HG03175 (cell line): Measurements from ENCODE around the gene CFAP20DC.
"Not testable (repeated sequence)": the region's sequence is repeated elsewhere in the genome, so short reads cannot be mapped to it uniquely, and the experiment has no call there.

ENCODE experiments used
- ATAC-seq: cut with Tn5 transposase; IDR thresholded peaks from one replicate; pipeline ENCODE4 v1.9.1; 2021; ENCODE audit warnings: mild to moderate bottlenecking, moderate library complexity; ENCODE audit not compliant: unreplicated experiment

The CFAP20DC gene

DNA sequence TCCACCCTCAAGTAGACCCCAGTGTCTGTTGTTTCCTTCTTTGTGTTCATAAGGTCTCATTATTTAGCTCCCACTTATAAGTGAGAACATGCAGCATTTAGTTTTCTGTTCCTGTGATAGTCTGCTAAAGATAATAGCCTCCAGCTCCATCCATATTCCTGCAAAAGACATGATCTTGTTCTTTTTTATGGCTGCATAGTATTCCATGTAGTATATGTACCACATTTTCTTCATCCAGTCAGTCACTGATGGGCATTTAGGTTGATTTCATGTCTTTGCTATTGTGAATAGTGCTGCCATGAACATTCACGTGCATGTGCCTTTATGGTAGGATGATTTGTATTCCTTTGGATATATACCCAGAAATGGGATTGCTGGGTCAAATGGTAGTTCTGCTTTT, 82.0 kb downstream of the CFAP20DC start:
- not testable (repeated sequence) for ATAC-seq

DNA sequence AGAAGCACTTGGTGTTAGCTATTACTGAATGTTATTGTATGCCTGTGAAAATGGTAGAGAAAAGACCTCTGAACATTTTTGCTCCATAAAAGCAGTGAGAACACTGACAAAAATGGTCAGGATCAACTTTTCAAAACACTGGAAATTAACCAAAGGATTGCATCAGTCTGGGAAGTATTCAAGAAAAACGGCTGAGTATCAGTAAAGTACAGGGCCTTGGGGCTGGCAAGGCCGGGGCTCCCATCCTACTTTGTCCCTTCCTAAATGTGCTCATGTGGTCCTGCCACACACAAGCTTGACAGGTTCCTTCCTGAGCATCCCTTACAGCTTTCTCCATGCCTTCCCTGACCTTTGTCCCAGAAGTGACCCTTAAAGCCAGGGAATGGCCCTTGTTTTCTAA, 84.0 kb downstream of the CFAP20DC start:
- no peak for ATAC-seq

DNA sequence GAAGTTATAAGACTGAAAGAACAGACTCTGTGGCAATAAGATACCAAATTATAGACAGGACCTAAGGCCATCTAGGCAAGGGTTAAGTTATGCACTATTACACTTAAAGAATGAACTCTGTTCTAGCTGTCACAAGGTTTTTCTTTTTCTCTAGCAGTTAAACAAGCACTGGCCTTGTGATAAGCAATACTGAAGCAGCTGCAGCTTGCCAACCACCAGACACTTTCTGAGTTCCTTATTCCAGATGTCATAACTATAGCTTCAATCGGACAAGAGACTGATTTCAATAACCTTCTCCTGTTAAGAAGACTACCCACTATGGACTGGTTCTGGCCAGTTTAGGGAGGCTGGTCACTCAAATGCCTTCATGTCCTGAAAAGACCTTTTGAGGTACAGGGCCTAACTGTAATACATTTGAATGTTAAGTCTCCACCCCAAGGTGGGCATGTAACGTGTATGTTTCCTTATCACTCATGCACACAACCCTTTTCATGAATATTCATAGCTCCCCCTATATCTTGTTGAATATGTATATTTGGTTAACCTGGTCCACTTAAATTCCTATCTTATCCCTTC, 85.8 kb downstream of the CFAP20DC start:
- no peak for ATAC-seq

DNA sequence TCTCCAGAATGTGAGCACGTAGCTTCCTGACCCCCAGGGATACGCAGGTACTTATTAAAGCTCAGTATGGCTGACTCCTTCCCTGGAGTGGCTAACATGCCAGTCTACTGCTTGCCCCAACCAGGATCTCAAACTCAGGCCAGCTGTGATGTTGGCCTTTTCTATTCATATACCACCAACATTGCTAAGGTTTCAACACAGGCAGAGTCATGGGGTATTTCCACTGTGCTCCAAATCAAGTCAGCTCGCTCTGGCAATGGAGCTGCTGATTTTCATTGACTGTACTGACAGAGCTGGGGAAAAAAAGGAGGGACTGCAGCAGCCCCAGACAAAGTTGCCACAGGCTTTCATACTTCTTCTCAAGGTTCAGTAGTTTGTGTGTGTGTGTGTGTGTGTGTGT, 87.0 kb downstream of the CFAP20DC start:
- no peak for ATAC-seq

- no peak for ATAC-seq
Measured at GRCh38 chr3:58962040-58962651, 87.7 kb downstream of the CFAP20DC start.

DNA sequence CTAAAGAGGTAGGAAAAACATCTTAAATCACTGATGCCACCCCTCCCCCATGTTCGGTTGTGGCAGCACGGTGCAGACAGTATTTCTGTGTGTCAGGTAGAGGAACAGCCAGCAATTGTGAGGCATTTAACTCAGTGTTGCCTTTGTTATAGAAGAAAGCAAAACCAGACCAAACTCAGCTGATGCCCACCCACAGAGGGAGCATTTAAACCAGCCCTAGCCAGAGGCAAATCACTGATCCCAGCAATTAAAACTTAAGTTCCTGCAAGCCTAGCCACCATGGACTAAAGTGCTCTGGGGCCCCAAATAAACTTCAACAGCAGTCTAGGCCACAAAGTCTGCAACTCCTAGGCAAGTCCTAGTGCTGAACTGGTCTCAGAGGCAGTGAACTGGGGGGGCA, 94.5 kb downstream of the CFAP20DC start:
- no peak for ATAC-seq

DNA sequence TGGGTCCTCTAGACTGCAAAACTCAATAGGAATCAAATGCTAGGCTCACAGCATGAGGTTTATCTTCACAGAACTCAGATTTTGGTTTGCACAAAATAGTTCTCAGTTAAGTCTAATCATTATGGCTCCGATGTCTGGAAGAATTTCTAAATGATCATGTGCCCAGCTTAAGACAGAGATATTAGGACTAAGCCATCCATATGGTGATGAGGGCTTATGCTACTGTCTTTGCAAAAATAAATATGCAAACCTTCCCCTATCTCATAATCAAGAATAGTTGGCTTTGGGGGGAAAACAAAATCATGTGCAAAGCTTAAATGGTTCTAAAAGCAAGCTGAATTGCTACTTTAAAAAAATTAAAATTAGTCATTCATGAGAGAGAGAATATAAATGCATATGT, 96.5 kb downstream of the CFAP20DC start:
- no peak for ATAC-seq

DNA sequence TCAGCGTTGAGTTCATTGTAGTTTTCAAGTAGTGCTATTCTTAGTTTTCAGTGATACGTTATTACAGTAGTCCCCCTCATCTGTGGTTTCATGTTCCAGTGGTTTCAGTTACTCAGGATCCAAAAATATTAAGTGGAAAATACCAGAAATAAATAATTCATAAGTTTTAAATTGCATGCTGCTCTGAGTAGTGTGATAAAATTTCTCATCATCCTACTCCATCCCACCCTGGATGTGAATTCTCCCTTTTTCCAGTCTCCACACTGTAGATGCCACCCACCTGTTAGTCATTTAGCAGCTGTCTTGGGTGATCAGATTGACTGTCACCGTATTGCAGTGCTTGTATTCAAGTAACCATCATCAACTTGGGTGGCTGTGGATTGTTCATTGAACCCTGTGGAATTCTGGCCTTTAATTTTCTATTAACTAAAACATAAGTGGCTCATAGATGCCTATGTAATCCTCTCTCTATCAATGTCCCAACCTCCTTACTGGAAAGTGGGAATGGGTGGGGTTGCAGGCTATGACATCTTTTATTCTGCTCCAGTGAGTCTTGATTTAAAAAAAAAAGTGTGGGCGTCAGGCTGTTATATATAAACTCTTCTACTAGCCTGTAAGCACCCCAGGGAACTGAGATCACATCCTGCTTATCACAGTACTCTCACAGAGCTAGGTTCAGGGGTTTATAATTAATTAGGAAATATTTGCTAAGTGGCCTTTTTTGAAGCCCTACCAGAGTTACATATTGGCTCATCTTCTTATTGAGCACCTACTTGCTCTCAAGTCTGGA, 97.5 kb downstream of the CFAP20DC start:
- peak; percentile 83 for ATAC-seq

GRCh38 chr3:58948018-58948417, 101.8 kb downstream of the CFAP20DC start:
- ATAC-seq = no peak

DNA sequence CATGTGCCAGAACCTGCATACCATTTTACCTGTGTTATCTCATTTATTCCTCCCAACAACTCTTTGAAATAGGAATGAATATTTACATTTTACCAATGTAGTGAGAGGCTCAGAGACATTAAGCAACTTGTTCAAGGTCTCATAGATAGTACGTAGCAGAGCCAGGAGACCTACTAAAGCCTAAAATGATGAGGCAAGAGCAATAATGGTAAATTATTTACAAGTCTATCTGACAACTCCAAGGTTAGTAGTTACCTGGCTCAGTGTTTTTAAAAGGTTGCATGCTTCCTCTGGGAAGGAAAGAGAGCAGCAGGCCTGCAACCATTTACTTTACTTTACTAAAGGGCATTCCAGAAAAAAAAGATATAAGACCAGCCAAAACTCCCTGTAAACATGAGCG, 103.0 kb downstream of the CFAP20DC start:
- ATAC-seq = no peak

GRCh38 chr3:58938057-58938456, 111.8 kb downstream of the CFAP20DC start:
- ATAC-seq = no peak

DNA sequence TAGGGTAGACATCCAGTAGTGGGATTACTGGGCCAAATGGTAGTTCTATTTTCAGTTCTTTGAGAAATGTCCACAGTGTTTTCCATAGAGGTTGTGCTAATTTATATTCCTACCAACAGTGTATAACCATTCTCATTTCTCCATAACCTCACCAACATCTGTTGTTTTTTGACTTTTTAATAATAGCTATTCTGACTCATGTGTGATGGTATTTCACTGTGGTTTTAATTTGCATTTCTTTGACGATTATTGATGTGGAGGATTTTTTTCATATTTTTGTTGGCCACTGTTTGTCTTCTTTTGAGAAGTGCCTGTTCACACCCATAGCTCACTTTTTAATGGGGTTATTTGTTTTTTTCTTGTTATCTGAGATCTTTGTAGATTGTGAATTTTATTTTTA, 125.2 kb downstream of the CFAP20DC start:
- ATAC-seq = no peak

- ATAC-seq = no peak
Measured at GRCh38 chr3:58900386-58900785, 149.4 kb downstream of the CFAP20DC start.

DNA sequence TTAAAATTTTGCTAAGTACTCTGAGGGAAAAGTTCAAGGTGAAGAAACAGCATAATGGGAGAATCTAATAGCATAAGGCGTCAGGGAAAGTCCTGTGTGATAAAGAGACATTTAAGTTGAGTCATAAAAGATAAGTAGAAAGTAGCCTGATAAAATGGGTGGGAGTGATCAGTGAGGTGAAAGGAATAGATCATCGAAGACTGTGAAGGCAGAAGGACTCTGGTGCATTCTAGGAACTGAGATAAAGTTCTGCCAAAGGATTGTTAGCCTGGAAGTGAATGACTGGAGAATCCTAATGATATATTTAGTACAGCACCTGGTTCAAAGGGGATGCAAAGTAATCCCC, 149.9 kb downstream of the CFAP20DC start:
- ATAC-seq = peak; percentile 21

DNA sequence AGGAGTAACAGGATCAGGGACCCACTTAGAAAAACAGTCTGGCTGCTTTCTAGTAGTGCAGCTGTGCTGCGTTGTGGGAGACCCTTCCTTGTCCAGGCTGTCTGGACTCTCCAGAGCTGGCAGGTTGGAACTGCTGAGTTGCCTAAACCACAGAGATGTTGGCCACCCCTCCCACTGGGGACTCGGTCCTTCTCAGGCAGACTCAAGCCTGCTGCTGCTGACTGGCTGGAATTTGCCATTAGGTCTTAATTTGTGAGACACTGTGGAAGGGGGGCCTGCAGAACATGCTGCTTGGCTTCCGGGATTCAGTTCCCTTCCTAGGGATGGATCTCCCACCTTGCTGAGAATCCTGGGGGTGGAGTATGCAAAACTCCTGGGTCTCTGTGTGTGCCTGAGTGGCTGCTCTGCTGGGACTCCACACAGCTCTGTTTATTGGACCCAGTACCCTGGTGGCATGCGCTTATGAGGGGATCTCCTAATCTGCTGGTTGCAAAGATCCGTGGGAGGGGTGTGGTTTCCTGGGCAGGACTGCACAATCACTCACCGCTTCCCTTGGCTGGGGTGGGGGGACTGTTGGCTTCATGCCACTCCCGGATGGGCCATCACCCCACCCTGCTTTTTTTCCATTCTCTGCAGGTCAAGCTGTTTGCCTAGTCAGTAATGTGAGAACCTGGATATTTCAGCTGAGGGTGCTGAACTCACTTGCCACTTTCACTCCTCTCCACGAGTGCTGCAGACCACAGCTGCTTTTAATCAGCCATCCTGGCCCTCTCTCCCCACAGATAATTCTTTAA, 150.5 kb downstream of the CFAP20DC start:
- peak; percentile 65 for ATAC-seq

- ATAC-seq = no peak
Measured at GRCh38 chr3:58898513-58898912, 151.3 kb downstream of the CFAP20DC start.

DNA sequence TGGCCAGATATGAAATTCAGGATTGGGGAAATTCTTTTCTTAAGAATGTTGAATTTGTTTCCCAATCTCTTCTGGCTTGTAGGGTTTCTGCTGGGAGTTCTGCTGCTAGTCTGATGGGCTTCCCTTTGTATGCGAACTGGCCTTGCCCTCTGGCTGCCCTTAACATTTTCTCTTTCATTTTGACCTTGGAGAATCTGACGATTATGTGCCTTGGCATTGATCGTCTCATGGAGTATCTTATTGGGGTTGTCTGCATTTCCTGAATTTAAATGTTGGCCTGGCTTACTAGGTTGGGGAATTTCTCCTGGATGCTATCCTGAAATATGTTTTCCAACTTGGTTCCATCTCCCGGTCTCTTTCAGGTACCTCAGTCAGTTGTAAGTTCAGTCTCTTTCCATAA, 152.2 kb downstream of the CFAP20DC start:
- ATAC-seq = no peak

GRCh38 chr3:58895678-58896077, 154.1 kb downstream of the CFAP20DC start:
- not testable (repeated sequence) for ATAC-seq

DNA sequence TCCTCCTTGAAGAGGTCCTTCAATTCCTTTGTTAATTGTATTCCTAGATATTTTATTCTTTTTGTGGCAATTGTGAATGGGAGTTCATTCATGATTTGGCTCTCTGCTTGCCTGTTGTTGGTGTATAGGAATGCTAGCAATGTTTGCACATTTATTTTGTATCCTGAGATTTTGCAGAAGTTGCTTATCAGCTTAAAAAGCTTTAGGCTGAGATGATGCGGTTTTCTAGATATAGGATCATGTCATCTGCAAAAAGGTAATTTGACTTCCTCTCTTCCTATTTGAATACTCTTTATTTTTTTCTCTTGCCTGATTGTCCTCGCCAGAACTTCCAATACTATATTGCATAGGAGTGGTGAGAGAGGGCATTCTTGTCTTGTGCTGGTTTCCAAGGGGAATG, 157.3 kb downstream of the CFAP20DC start:
- not testable (repeated sequence) for ATAC-seq

- no peak for ATAC-seq
Measured at GRCh38 chr3:58888087-58888486, 161.7 kb downstream of the CFAP20DC start.

DNA sequence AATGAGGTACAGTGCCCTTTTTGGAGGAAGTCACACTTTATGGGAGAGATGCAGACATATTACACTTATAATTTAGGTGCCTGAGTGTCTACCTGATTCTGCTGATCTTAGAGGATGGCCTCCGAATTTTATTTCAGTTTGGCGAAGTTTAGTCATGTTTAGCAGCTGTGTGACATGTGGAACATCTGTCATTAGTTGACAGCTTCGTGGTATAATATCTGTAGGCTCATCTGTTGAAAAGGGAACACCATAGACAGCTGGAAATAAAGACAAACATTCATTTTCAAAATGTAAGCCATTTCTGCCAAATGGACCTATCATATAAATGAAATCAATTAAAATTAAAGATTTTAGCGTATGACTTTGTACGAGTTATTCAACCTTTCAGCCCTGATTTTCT, 165.4 kb downstream of the CFAP20DC start:
- ATAC-seq = no peak

- no peak for ATAC-seq
Measured at GRCh38 chr3:58880182-58880581, 169.6 kb downstream of the CFAP20DC start.
